K562 (cell line): ENCODE data around the gene C1orf116. TPM values are rescaled to one million over a fixed set of nuclear protein-coding genes. Genes with fewer than 3 reads are reported as not detected.

ENCODE experiments used
- ATAC-seq: fragments of 200-7000 bp; cut with Tn5 transposase; 3 replicates; pipeline ENCODE4 v1.9.1; 2020; ENCODE audit warnings: moderate library complexity
- BruUV-seq: library from RNA; stranded (reverse); fragments of 400-500 nt; replicated peaks from 2 replicates; lab custom pipeline; 2021; lab: Mats Ljungman, UMichigan
- CTCF ChIA-PET: fragments of 300-600 bp; formaldehyde crosslinking; extraction: SDS; loops from one replicate; lab custom pipeline; 2021; ENCODE audit warnings: low intra/inter-chr PET ratio; lab: Yijun Ruan, JAX
- POLR2A ChIA-PET: fragments of 300-600, 350-650 bp; sonication (Branson Sonifier 250); formaldehyde crosslinking; extraction: SDS; loops from one replicate; lab custom pipeline; 2021; ENCODE audit warnings: antibody characterized with exemption, inconsistent platforms; lab: Yijun Ruan, JAX
- DNase-seq, 4 experiments: peaks; one replicate each; pipeline versions ENCODE4 v3.0.0 to v3.0.0-alpha.2; 2011 to 2018; ENCODE audit warnings: low spot score in 3 of 4, mixed read lengths in 3 of 4; ENCODE audit errors: extremely low read depth in 1 of 4
- FAIRE-seq: peaks from 2 replicates; lab custom pipeline; 2011; peaks lifted over from hg19 to GRCh38; lab: Jason Lieb, UNC
- H2AFZ ChIP-seq: 2 replicates; pipeline ENCODE4 v1.6.0; 2011; ENCODE audit warnings: low read depth, low read length, control low read depth, inconsistent platforms
- H3K27ac ChIP-seq: fragments of 200-600 bp; 3 replicates; pipeline ENCODE4 v1.8.0; 2011; ENCODE audit warnings: low read depth, mild to moderate bottlenecking, control low read depth, inconsistent platforms, low read length, moderate library complexity, mixed read lengths; ENCODE audit errors: extremely low read depth
- H3K27me3 ChIP-seq, 2 experiments: fragments of 300-600 bp in 1 of 2; 2 replicates in 1 of 2; 3 replicates in 1 of 2; pipeline versions ENCODE4 v1.6.0 to v1.8.0; 2011; ENCODE audit warnings: inconsistent platforms in 2 of 2, low read length in 2 of 2, mild to moderate bottlenecking in 1 of 2, mixed read lengths in 1 of 2, moderate library complexity in 1 of 2; ENCODE audit not compliant: control insufficient read depth in 2 of 2, insufficient read depth in 2 of 2
- H3K36me3 ChIP-seq: fragments of 300-600 bp; 3 replicates; pipeline ENCODE4 v1.8.0; 2011; ENCODE audit warnings: mild to moderate bottlenecking, low read length, inconsistent platforms; ENCODE audit not compliant: control insufficient read depth, insufficient read depth
- H3K4me1 ChIP-seq, 2 experiments: fragments of 200-600 bp in 1 of 2; replicated peaks in 1 of 2; 2 replicates in 1 of 2; 3 replicates in 1 of 2; pipeline versions ENCODE4 v1.5.1 to v1.8.0; 2011; ENCODE audit warnings: inconsistent platforms in 2 of 2, low read length in 2 of 2, mild to moderate bottlenecking in 1 of 2, mixed read lengths in 1 of 2, moderate library complexity in 1 of 2; ENCODE audit not compliant: control insufficient read depth in 2 of 2, insufficient read depth in 2 of 2
- H3K4me2 ChIP-seq: 2 replicates; pipeline ENCODE4 v1.6.1; 2011; ENCODE audit warnings: low read length, control low read depth, inconsistent platforms, mixed read lengths; ENCODE audit not compliant: insufficient read depth
- H3K4me3 ChIP-seq: fragments of 200-600 bp; sonication (generic), shearing (Covaris generic); 2 replicates; pipeline ENCODE4 v1.5.1; 2016; ENCODE audit warnings: control low read depth, inconsistent platforms
- H3K79me2 ChIP-seq: fragments of 200-600 bp; 3 replicates; pipeline ENCODE4 v1.8.0; 2011; ENCODE audit warnings: low read length, inconsistent platforms; ENCODE audit not compliant: control insufficient read depth, insufficient read depth
- H3K9ac ChIP-seq, 2 experiments: 2 replicates each; pipeline versions ENCODE4 v1.6.0 to v1.6.1; 2011; ENCODE audit warnings: low read depth in 2 of 2, low read length in 2 of 2, control low read depth in 1 of 2, inconsistent platforms in 1 of 2, mild to moderate bottlenecking in 1 of 2, mixed read lengths in 1 of 2; ENCODE audit not compliant: insufficient read depth in 1 of 2
- H3K9me1 ChIP-seq: one replicate; pipeline ENCODE4 v1.6.0; 2011; ENCODE audit warnings: inconsistent platforms, mild to moderate bottlenecking, low read length, moderate library complexity; ENCODE audit not compliant: control insufficient read depth, insufficient read depth
- H3K9me3 ChIP-seq: replicated peaks from 2 replicates; pipeline ENCODE4 v1.5.1; 2011; ENCODE audit warnings: low read depth, low read length, inconsistent platforms; ENCODE audit not compliant: control insufficient read depth, insufficient read depth
- H4K20me1 ChIP-seq: replicated peaks from 2 replicates; pipeline ENCODE4 v1.6.1; 2011; ENCODE audit warnings: low read length, inconsistent platforms, mixed read lengths; ENCODE audit not compliant: control insufficient read depth, insufficient read depth
- BCLAF1 ChIP-seq, 2 experiments: fragments of 450-650 bp in 1 of 2; IDR thresholded peaks; 2 replicates each; pipeline ENCODE4 v1.6.1; 2011 to 2017; ENCODE audit warnings: low read depth in 2 of 2, antibody characterized with exemption in 1 of 2, borderline replicate concordance in 1 of 2, low read length in 1 of 2, mild to moderate bottlenecking in 1 of 2, mixed read lengths in 1 of 2; ENCODE audit not compliant: control insufficient read depth in 1 of 2
- C11orf30 ChIP-seq: fragments of 450-650 bp; IDR thresholded peaks from 2 replicates; pipeline ENCODE4 v1.6.1; 2016; ENCODE audit warnings: low read depth, mild to moderate bottlenecking
- NR4A1 ChIP-seq, 2 experiments: fragments of 250-450 bp in 1 of 2; fragments of 450-650 bp in 1 of 2; sonication (Bioruptor Pico) in 1 of 2; IDR thresholded peaks; 2 replicates each; pipeline versions ENCODE4 v1.4.0 to v1.6.1; 2016 to 2020; ENCODE audit warnings: mild to moderate bottlenecking in 2 of 2, missing compliant biosample characterization in 1 of 2, missing genetic modification characterization in 1 of 2, moderate library complexity in 1 of 2
- USF2 ChIP-seq: sonication (generic); formaldehyde crosslinking; IDR thresholded peaks from 2 replicates; pipeline ENCODE4 v1.5.0; 2020; ENCODE audit warnings: missing genetic modification reagents
- ZNF316 ChIP-seq: fragments of 450-650 bp; IDR thresholded peaks from 2 replicates; pipeline ENCODE4 v1.6.1; 2016
- WGBS: fragments of 100-300 bp; shearing (Covaris generic); methylation state at CpG from one replicate; pipeline ENCODE4 v1.1.6; 2016; ENCODE audit warnings: low coverage, mixed read lengths; ENCODE audit not compliant: insufficient coverage; ENCODE audit errors: missing lambda C conversion rate; 5-methylcytosine and 5-hydroxymethylcytosine counted together
- in situ Hi-C: fragments of 300-500 bp; cut with MboI; formaldehyde crosslinking; loops from 4 replicates; pipeline ENCODE4 v1.15.0; 2018; ENCODE audit warnings: inconsistent platforms, mixed read lengths
- intact Hi-C: fragments of 100-400 bp; cut with micrococcal nuclease; formaldehyde crosslinking; loops from 2 replicates; pipeline ENCODE4 v1.14.2; 2022
- polyA plus RNA-seq, 8 experiments: library from polyadenylated mRNA; depleted of rRNA in 4 of 8; stranded (reverse) in 5 of 8; unstranded in 3 of 8; fragments of >200 nt; fragmentation: Nextera tagmentation in 2 of 8; fragmentation: Illumina TruSeq in 1 of 8; extraction: Ambion mirVana in 2 of 8; extraction: Trizol in 1 of 8; gene quantifications; 2 replicates each; pipeline versions ENCODE4 v1.2.1 to v1.2.3, GENCODE V29; 2011 to 2014; ENCODE audit warnings: inconsistent platforms in 1 of 8, missing spikeins in 1 of 8
- total RNA-seq, 7 experiments: library from RNA; depleted of rRNA in 6 of 7; stranded (reverse); fragments of >200 nt in 6 of 7; fragmentation: Illumina TruSeq in 2 of 7; extraction: Trizol in 2 of 7; gene quantifications; 2 replicates each; pipeline versions ENCODE4 v1.2.1 to v1.2.3, GENCODE V29; 2011 to 2021; ENCODE audit warnings: low replicate concordance in 1 of 7

The C1orf116 gene
- total and polyA plus RNA-seq, 9 of the 15 experiments (the other 6 are each of a cell fraction or from before 2014, with no cell fraction given) = 0.62 to 3.0 (median 0.95) TPM

GRCh38 chr1:207031016-207031415 lies 1.5 kb downstream of the C1orf116 start:
- H3K79me2 ChIP-seq = peaks cover 1% of the 10 kb centered on the region; the same call in 2 of the 3 replicates
- no peak for TF ChIP-seq USF2 (CRISPR knock-in tag)
- TF ChIP-seq BCLAF1 (IDR thresholded peaks at IDR 0.05; ENCODE audit: borderline replicate concordance in 1 of 2, control insufficient read depth in 1 of 2, low read depth in 2 of 2, low read length in 1 of 2) = no peak
- TF ChIP-seq NR4A1 (CRISPR knock-in tag; IDR thresholded peaks at IDR 0.05) = no peak
- TF ChIP-seq NR4A1 (tag; IDR thresholded peaks at IDR 0.05) = 0 out of 2 replicates have a peak, but pooled peaks have one; percentile 3
- TF ChIP-seq C11orf30 = peak; percentile 62
- TF ChIP-seq ZNF316 = peak; percentile 77
- peak overlapping the region; percentile 59 for H3K4me2 ChIP-seq
- no peaks in the 10 kb centered on the region for H4K20me1 ChIP-seq
- in situ Hi-C loops (no loop called here), intact Hi-C loops (no loop called here)
- H3K4me3 ChIP-seq = no peak overlapping the region
- no peaks in the 10 kb centered on the region for H3K9me3 ChIP-seq
- no peaks in the 10 kb centered on the region for H3K27me3 ChIP-seq
- ChIA-PET CTCF (no interaction called here), POLR2A (interaction anchor here (0.5 to 9.0 kb wide), 6 partner anchors 11 to 803 kb away, joined by 3 to 104 read pairs (median 16); partner anchors contain the start of gene YOD1)
- no TSS peak for BruUV-seq
- DNase-seq (no peak), ATAC-seq (no peak), FAIRE-seq (no peak)
- H3K36me3 ChIP-seq = no peaks in the 10 kb centered on the region
- peaks cover 13 to 92% of the 10 kb centered on the region in 2 experiments for H3K4me1 ChIP-seq
- no peaks in the 10 kb centered on the region for H3K9me1 ChIP-seq
- peak overlapping the region; percentile 61; the same call in 1 of the 2 replicates for H2AFZ ChIP-seq
- WGBS = 9% methylated on average over 1 of the region's 1 CpG
- no peak overlapping the region; the same call in 2 of the 3 replicates for H3K27ac ChIP-seq
- H3K9ac ChIP-seq = peak overlapping the region in 1 of 2 experiments; percentile 25; a peak in 2 of 4 replicates
